H1 (cell line): ENCODE results near the gene IDUA. TPM values are rescaled to one million over a fixed set of nuclear protein-coding genes. Genes with fewer than 3 reads are reported as not detected.
A peak's percentile ranks its signal among the peaks of the same experiment; 100 is the strongest.

Experiments
- CTCF ChIA-PET: fragments of 300-600 bp; sonication (Branson Sonifier 250); formaldehyde crosslinking; loops from one replicate; lab custom pipeline; 2021; ENCODE audit not compliant: partially characterized antibody; lab: Charles Lee
- POLR2A ChIA-PET: fragments of 300-600 bp; sonication (Branson Sonifier 250); formaldehyde crosslinking; loops from one replicate; lab custom pipeline; 2021; ENCODE audit warnings: inconsistent platforms; ENCODE audit not compliant: partially characterized antibody; lab: Charles Lee
- DNase-seq, 2 experiments: peaks; one replicate each; pipeline versions ENCODE4 v3.0.0 to v3.0.0-alpha.2; 2010 to 2022; ENCODE audit warnings: low spot score in 2 of 2, low read depth in 1 of 2, mixed read lengths in 1 of 2
- FAIRE-seq: peaks from 2 replicates; lab custom pipeline; 2011; peaks lifted over from hg19 to GRCh38; lab: Jason Lieb, UNC
- H2AFZ ChIP-seq: 2 replicates; pipeline ENCODE4 v1.8.1; 2012; ENCODE audit warnings: low read length, inconsistent platforms
- H2AK5ac ChIP-seq: 2 replicates; pipeline ENCODE4 v1.6.1; 2013; ENCODE audit warnings: low read depth, low read length
- H2BK120ac ChIP-seq: replicated peaks from 2 replicates; pipeline ENCODE3; 2013; ENCODE audit warnings: low read depth, low read length, inconsistent platforms
- H2BK12ac ChIP-seq: 2 replicates; pipeline ENCODE4 v1.6.1; 2013; ENCODE audit warnings: low read depth, low read length
- H2BK15ac ChIP-seq: 2 replicates; pipeline ENCODE4 v1.6.1; 2013; ENCODE audit warnings: low read length
- H2BK20ac ChIP-seq: 2 replicates; pipeline ENCODE4 v1.6.1; 2013; ENCODE audit warnings: low read length
- H2BK5ac ChIP-seq: 2 replicates; pipeline ENCODE4 v1.6.1; 2013; ENCODE audit warnings: low read depth, low read length
- H3K14ac ChIP-seq: 2 replicates; pipeline ENCODE4 v1.6.1; 2013; ENCODE audit warnings: inconsistent platforms; ENCODE audit not compliant: insufficient read length
- H3K18ac ChIP-seq: 2 replicates; pipeline ENCODE4 v1.6.1; 2013; ENCODE audit warnings: low read length; ENCODE audit errors: extremely low read depth
- H3K23ac ChIP-seq: 2 replicates; pipeline ENCODE4 v1.6.1; 2013; ENCODE audit warnings: inconsistent platforms; ENCODE audit not compliant: insufficient read length
- H3K23me2 ChIP-seq: 2 replicates; pipeline ENCODE4 v1.6.1; 2013; ENCODE audit warnings: low read depth, low read length
- H3K27ac ChIP-seq: 2 replicates; pipeline ENCODE4 v1.6.1; 2011; ENCODE audit warnings: low read depth, low read length, inconsistent platforms
- H3K27me3 ChIP-seq, 4 experiments: replicated peaks in 1 of 4; 1 replicate in 1 of 4; 2 replicates in 3 of 4; pipeline versions ENCODE4 v1.6.1 to v1.8.1; 2011 to 2013; ENCODE audit warnings: low read length in 3 of 4, mild to moderate bottlenecking in 3 of 4, inconsistent platforms in 2 of 4, mixed read lengths in 2 of 4, moderate library complexity in 1 of 4; ENCODE audit not compliant: control insufficient read depth in 3 of 4, insufficient read depth in 3 of 4; ENCODE audit errors: extremely low read depth in 1 of 4
- H3K36me3 ChIP-seq, 4 experiments: 2 replicates each; pipeline versions ENCODE4 v1.6.1 to v1.8.1; 2011 to 2013; ENCODE audit warnings: mild to moderate bottlenecking in 4 of 4, low read length in 3 of 4, moderate library complexity in 2 of 4, control low read depth in 1 of 4, inconsistent platforms in 1 of 4; ENCODE audit not compliant: insufficient read depth in 4 of 4, control insufficient read depth in 2 of 4
- H3K4ac ChIP-seq: replicated peaks from 2 replicates; pipeline ENCODE3; 2013; ENCODE audit warnings: low read length, low read depth, mixed read lengths, inconsistent platforms; ENCODE audit not compliant: insufficient read length
- H3K4me1 ChIP-seq, 4 experiments: replicated peaks in 1 of 4; 1 replicate in 1 of 4; 2 replicates in 3 of 4; pipeline versions ENCODE4 v1.6.1 to v1.8.1; 2011 to 2013; ENCODE audit warnings: low read length in 3 of 4, inconsistent platforms in 2 of 4, mixed read lengths in 1 of 4; ENCODE audit not compliant: insufficient read depth in 4 of 4, control insufficient read depth in 3 of 4
- H3K4me2 ChIP-seq, 2 experiments: 2 replicates each; pipeline versions ENCODE4 v1.6.1 to v1.8.1; 2011 to 2013; ENCODE audit warnings: low read depth in 2 of 2, low read length in 2 of 2, control low read depth in 1 of 2, inconsistent platforms in 1 of 2, mild to moderate bottlenecking in 1 of 2; ENCODE audit not compliant: insufficient read depth in 1 of 2
- H3K4me3 ChIP-seq, 4 experiments: fragments of 200-600, 300-600 bp in 1 of 4; sonication (generic), shearing (Covaris generic), sonication (Bioruptor Twin) in 1 of 4; 2 replicates each; pipeline versions ENCODE4 v1.5.1 to v1.8.1; 2011 to 2016; ENCODE audit warnings: low read length in 4 of 4, low read depth in 3 of 4, control low read depth in 2 of 4, inconsistent platforms in 2 of 4, mild to moderate bottlenecking in 2 of 4, mixed read lengths in 1 of 4, moderate library complexity in 1 of 4; ENCODE audit not compliant: insufficient read depth in 2 of 4; ENCODE audit errors: extremely low read depth in 1 of 4
- H3K56ac ChIP-seq: replicated peaks from 2 replicates; pipeline ENCODE3; 2013; ENCODE audit warnings: low read depth, mild to moderate bottlenecking, mixed read lengths, low read length, inconsistent platforms; ENCODE audit not compliant: insufficient read length
- H3K79me1 ChIP-seq: 2 replicates; pipeline ENCODE4 v1.6.1; 2013; ENCODE audit warnings: low read depth, low read length, control low read depth
- H3K79me2 ChIP-seq, 2 experiments: 2 replicates each; pipeline versions ENCODE4 v1.6.1 to v1.8.1; 2012 to 2013; ENCODE audit warnings: low read length in 2 of 2, mild to moderate bottlenecking in 2 of 2, inconsistent platforms in 1 of 2; ENCODE audit not compliant: insufficient read depth in 2 of 2, control insufficient read depth in 1 of 2
- H3K9ac ChIP-seq, 4 experiments: replicated peaks in 1 of 4; 1 replicate in 1 of 4; 2 replicates in 3 of 4; pipeline versions ENCODE4 v1.6.1 to v1.8.1; 2011 to 2013; ENCODE audit warnings: low read depth in 3 of 4, low read length in 3 of 4, control low read depth in 2 of 4, mild to moderate bottlenecking in 2 of 4, moderate library complexity in 2 of 4, inconsistent platforms in 1 of 4; ENCODE audit errors: extremely low read depth in 1 of 4
- H3K9me3 ChIP-seq, 2 experiments: 2 replicates each; pipeline versions ENCODE4 v1.6.1 to v1.8.1; 2012 to 2013; ENCODE audit warnings: mild to moderate bottlenecking in 2 of 2, moderate library complexity in 2 of 2, control low read depth in 1 of 2, inconsistent platforms in 1 of 2, low read depth in 1 of 2, low read length in 1 of 2, mixed read lengths in 1 of 2; ENCODE audit not compliant: insufficient read depth in 2 of 2
- H4K20me1 ChIP-seq, 2 experiments: replicated peaks in 1 of 2; 2 replicates each; pipeline versions ENCODE3 to v1.8.1; 2011 to 2013; ENCODE audit warnings: inconsistent platforms in 2 of 2, low read length in 2 of 2, mild to moderate bottlenecking in 1 of 2; ENCODE audit not compliant: insufficient read depth in 2 of 2, control insufficient read depth in 1 of 2
- H4K5ac ChIP-seq: 2 replicates; pipeline ENCODE4 v1.6.1; 2013; ENCODE audit warnings: low read length, low read depth, mixed read lengths, inconsistent platforms; ENCODE audit not compliant: insufficient read length
- H4K8ac ChIP-seq: 2 replicates; pipeline ENCODE4 v1.8.0; 2013; ENCODE audit warnings: mild to moderate bottlenecking, moderate library complexity, low read length, inconsistent platforms; ENCODE audit not compliant: insufficient read depth; ENCODE audit errors: extremely low read depth
- H4K91ac ChIP-seq: replicated peaks from 2 replicates; pipeline ENCODE3; 2013; ENCODE audit warnings: low read length, mixed read lengths, inconsistent platforms; ENCODE audit not compliant: insufficient read length
- WGBS, 2 experiments: shearing (Covaris generic) in 1 of 2; methylation state at CpG; one replicate each; pipeline versions ENCODE4 v1.1.6 to v1.1.7; 2013 to 2015; ENCODE audit warnings: low lambda C conversion rate in 2 of 2, mixed read lengths in 2 of 2, inconsistent platforms in 1 of 2, low coverage in 1 of 2, missing lambda C conversion rate in 1 of 2; ENCODE audit not compliant: insufficient replicate concordance in 2 of 2, insufficient coverage in 1 of 2, insufficient read length in 1 of 2; ENCODE audit errors: extremely low coverage in 1 of 2, missing lambda C conversion rate in 1 of 2; 5-methylcytosine and 5-hydroxymethylcytosine counted together
- polyA plus RNA-seq, 7 experiments: library from polyadenylated mRNA; depleted of rRNA in 3 of 7; stranded (reverse) in 5 of 7; unstranded in 2 of 7; fragments of >200 nt in 5 of 7; fragments of 200-250 nt in 2 of 7; gene quantifications; 1 replicate in 5 of 7; 2 replicates in 1 of 7; 4 replicates in 1 of 7; pipeline versions ENCODE4 v1.2.1 to v1.2.3, GENCODE V29; 2011 to 2013; ENCODE audit warnings: missing spikeins in 2 of 7, mixed read lengths in 2 of 7
- total RNA-seq: library from RNA; stranded (reverse); fragmentation: NEBNext Ultra II Directional; extraction: Animal tissue kit (Norgen Biotek cat#: 25700); gene quantifications from 2 replicates; pipeline ENCODE4 v1.2.1, GENCODE V29; 2021

IDUA gene
- total and polyA plus RNA-seq, 2 of the 8 experiments (the other 6 are each of a cell fraction or from before 2014, with no cell fraction given), result 2.8 to 4.8 TPM

- Histone ChIP-seq H3K36me3 (no peaks in the 10 kb centered on the region), H2AFZ (0 out of 2 replicates have a peak overlapping the region, but pooled peaks have one; percentile 42)
- no peak for FAIRE-seq
Measured at GRCh38 chr4:1043162-1043561, 56.3 kb downstream of the IDUA start.

More at GRCh38 chr4:1043162-1043561, 56.3 kb downstream of the IDUA start:
- DNase-seq, result no peak
- Histone ChIP-seq H3K4me1 (peaks cover 0 to 26% (median 15%) of the 10 kb centered on the region in 4 experiments; a peak in 6 of 7 replicates), H3K56ac (peak overlapping the region; percentile 46), H2BK5ac (peak overlapping the region; percentile 92), H2BK12ac (peak overlapping the region; percentile 98; the same call in 1 of the 2 replicates), H3K79me1 (no peaks in the 10 kb centered on the region), H3K27ac (no peak overlapping the region; the same call in 1 of the 2 replicates), H2BK120ac (peak overlapping the region; percentile 87), H3K79me2 (no peaks in the 10 kb centered on the region), H3K14ac (peak overlapping the region; percentile 71), H3K23ac (peak overlapping the region; percentile 71), H3K4ac (peak overlapping the region; percentile 100), H2AK5ac (peak overlapping the region; percentile 100), H3K23me2 (peaks cover 14% of the 10 kb centered on the region), H3K9ac (no peak overlapping the region; a peak in 1 of 7 replicates), H4K91ac (peak overlapping the region; percentile 99), H4K20me1 (peaks cover 0 to 2% of the 10 kb centered on the region in 2 experiments), H4K8ac (peak overlapping the region; percentile 91), H3K18ac (peak overlapping the region; percentile 87), H4K5ac (peak overlapping the region; percentile 48), H3K4me3 (no peak overlapping the region), H3K9me3 (no peaks in the 10 kb centered on the region), H3K27me3 (peaks cover 0 to 6% (median 0%) of the 10 kb centered on the region in 4 experiments; a peak in 3 of 7 replicates), H2BK15ac (peak overlapping the region; percentile 99), H3K4me2 (peak overlapping the region in 1 of 2 experiments; percentile 26; a peak in 1 of 4 replicates), H2BK20ac (peak overlapping the region; percentile 99)
- ChIA-PET CTCF (interaction anchor here (1.2 kb wide), 1 partner anchor 32 kb away, joined by 3 read pairs; no protein-coding TSS in a partner anchor), POLR2A (interaction anchor here (1.2 kb wide), 1 partner anchor 10 kb away, joined by 3 read pairs; no protein-coding TSS in a partner anchor)
- WGBS, 2 experiments, result 87% methylated on average over 7 of the region's 7 CpGs; no CpG with 5 or more reads in 1 of the 2 experiments
